Measurements from ENCODE around the gene GRB7.

The GRB7 gene

DNA sequence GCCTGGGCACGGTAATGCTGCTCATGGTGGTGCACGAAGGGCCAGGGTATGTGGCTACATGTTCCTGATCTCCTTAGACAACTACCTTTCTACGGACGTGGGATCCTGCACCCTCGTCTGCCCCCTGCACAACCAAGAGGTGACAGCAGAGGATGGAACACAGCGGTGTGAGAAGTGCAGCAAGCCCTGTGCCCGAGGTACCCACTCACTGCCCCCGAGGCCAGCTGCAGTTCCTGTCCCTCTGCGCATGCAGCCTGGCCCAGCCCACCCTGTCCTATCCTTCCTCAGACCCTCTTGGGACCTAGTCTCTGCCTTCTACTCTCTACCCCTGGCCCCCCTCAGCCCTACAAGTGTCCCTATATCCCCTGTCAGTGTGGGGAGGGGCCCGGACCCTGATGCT lies 25.9 kb upstream of the GRB7 start:
- H3K4me3 ChIP-seq (replicated peaks; ENCODE audit: low read depth, low read length) = no peak overlapping the region
- DNase-seq (ENCODE audit: low read depth) = no peak
- TF ChIP-seq, protein P1, sequence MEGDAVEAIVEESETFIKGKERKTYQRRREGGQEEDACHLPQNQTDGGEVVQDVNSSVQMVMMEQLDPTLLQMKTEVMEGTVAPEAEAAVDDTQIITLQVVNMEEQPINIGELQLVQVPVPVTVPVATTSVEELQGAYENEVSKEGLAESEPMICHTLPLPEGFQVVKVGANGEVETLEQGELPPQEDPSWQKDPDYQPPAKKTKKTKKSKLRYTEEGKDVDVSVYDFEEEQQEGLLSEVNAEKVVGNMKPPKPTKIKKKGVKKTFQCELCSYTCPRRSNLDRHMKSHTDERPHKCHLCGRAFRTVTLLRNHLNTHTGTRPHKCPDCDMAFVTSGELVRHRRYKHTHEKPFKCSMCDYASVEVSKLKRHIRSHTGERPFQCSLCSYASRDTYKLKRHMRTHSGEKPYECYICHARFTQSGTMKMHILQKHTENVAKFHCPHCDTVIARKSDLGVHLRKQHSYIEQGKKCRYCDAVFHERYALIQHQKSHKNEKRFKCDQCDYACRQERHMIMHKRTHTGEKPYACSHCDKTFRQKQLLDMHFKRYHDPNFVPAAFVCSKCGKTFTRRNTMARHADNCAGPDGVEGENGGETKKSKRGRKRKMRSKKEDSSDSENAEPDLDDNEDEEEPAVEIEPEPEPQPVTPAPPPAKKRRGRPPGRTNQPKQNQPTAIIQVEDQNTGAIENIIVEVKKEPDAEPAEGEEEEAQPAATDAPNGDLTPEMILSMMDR (IDR thresholded peaks at IDR 0.05; ENCODE audit: low read length, missing control alignments) = no peak

DNA sequence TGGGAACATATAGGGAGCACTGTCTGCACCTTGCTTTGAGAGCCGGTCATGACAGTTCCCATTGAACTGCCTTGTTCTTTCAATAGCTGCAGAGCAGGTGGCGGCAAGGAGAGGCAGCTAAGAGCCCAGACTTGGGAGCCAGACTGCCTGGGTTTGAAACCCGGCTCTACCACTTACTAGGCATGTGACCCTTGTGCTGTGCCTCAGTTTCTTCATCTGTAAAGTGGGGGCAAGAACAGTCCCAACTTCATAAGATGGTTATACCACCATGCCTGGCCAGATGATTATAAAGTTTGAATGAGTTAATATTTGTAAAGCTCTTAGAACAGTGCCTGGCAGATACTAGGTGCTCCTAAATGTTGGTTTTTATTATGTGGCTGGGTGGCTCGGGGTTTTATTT lies 23.5 kb upstream of the GRB7 start:
- no peak overlapping the region for H3K4me3 ChIP-seq (replicated peaks; ENCODE audit: low read depth, low read length)
- no peak for DNase-seq (ENCODE audit: low read depth)
- TF ChIP-seq, protein P1 (IDR thresholded peaks at IDR 0.05; ENCODE audit: low read length, missing control alignments) = no peak

DNA sequence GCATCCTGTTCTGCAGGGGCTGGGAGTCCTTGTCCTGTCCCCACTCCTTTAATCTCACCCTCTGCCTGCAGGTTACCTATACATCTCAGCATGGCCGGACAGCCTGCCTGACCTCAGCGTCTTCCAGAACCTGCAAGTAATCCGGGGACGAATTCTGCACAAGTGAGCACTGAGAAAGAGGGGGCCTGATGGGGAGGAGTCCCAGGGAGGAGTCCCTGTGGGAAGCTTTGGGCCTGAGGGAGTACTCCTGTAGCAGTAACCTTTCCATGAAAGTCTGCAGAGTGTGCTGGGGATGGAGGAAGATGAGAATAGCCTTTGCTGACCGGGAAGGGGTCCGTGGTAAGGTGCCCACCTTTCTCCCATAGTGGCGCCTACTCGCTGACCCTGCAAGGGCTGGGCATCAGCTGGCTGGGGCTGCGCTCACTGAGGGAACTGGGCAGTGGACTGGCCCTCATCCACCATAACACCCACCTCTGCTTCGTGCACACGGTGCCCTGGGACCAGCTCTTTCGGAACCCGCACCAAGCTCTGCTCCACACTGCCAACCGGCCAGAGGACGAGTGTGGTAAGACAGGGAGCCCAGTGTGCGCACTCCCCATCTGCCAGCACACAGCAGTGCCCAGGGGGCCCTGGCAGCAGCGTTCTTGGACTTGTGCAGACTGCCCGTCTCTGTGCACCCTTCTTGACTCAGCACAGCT lies 22.2 kb upstream of the GRB7 start:
- no peak for DNase-seq (ENCODE audit: low read depth)
- TF ChIP-seq, protein P1 (IDR thresholded peaks at IDR 0.05; ENCODE audit: low read length, missing control alignments) = no peak
- H3K4me3 ChIP-seq (replicated peaks; ENCODE audit: low read depth, low read length) = no peak overlapping the region

DNA sequence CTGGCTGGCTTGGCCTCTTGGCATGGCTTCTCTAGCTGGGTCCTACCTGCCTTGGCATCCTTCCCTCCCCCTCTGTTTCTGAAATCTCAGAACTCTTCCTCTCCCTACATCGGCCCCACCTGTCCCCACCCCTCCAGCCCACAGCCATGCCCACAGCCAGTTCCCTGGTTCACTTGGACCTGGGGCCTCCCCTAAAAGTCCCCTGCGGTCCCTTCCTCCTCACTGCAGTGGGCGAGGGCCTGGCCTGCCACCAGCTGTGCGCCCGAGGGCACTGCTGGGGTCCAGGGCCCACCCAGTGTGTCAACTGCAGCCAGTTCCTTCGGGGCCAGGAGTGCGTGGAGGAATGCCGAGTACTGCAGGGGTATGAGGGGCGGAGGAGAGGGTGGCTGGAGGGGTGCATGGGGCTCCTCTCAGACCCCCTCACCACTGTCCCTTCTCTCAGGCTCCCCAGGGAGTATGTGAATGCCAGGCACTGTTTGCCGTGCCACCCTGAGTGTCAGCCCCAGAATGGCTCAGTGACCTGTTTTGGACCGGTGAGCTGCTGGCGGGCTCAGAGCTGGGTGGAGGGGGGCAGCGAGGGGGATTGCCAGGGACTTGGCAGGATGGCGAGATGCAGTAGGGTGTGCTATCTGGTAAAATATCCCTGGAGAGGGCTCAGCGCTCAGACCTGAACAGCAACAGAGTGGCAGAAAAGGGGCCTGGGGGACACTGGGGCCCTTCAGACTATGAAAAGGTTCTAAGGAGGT lies 21.5 kb upstream of the GRB7 start:
- no peak overlapping the region for H3K4me3 ChIP-seq (replicated peaks; ENCODE audit: low read depth, low read length)
- DNase-seq (ENCODE audit: low read depth) = no peak
- TF ChIP-seq, protein P1 (IDR thresholded peaks at IDR 0.05; ENCODE audit: low read length, missing control alignments) = no peak

DNA sequence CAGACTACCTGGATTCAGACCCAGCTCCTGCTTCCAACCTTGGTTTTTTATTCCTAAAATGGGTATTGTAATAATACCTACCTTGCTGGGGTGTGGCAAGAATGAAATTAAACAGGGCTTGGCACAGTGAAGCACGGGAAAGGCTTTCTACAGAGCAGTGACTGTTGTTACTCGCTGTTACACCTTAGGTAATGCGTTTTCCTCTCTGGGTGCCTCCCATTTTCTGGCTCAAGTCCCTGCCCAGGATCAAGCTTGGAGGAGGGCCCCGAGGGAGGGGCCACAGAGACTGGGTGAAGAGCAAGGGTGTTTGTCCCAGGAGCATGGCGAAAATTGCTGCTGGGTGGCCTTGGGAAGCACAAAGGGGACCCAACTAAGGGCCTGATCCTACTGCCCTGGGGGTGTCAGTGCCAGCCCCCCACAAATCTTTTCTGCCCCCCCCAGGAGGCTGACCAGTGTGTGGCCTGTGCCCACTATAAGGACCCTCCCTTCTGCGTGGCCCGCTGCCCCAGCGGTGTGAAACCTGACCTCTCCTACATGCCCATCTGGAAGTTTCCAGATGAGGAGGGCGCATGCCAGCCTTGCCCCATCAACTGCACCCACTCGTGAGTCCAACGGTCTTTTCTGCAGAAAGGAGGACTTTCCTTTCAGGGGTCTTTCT lies 20.7 kb upstream of the GRB7 start:
- H3K4me3 ChIP-seq (replicated peaks; ENCODE audit: low read depth, low read length) = no peak overlapping the region
- TF ChIP-seq, protein P1 (IDR thresholded peaks at IDR 0.05; ENCODE audit: low read length, missing control alignments) = no peak
- DNase-seq (ENCODE audit: low read depth) = no peak

DNA sequence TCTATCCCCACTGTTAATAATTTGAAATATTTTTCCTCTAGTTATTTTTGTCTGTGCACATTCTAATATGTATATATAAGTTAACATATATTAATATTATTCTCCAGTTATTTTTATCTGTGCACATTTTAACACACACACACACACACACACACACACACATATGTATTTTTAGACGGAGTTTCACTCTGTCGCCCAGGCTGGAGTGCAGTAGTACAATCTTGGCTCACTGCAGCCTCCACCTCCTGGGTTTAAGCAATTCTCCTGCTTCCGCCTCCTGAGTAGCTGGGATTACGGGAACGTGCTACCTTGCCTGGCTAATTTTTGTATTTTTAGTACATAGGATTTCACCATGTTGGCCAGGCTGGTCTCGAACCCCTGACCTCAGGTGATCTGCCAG lies 20.1 kb upstream of the GRB7 start:
- no peak for DNase-seq (ENCODE audit: low read depth)
- TF ChIP-seq, protein P1 (IDR thresholded peaks at IDR 0.05; ENCODE audit: low read length, missing control alignments) = no peak
- H3K4me3 ChIP-seq (replicated peaks; ENCODE audit: low read depth, low read length) = no peak overlapping the region
